HepG2 (cell line): ENCODE results near the gene PLEKHA8. TPM values are rescaled to one million over a fixed set of nuclear protein-coding genes. Genes with fewer than 3 reads are reported as not detected.

Experiments used
- ATAC-seq: fragments of 200-7000 bp; cut with Tn5 transposase; 3 replicates; pipeline ENCODE4 v1.9.1; 2020; ENCODE audit warnings: mild to moderate bottlenecking, moderate library complexity
- BruUV-seq: library from RNA; stranded (reverse); fragments of 400-500 nt; replicated peaks from 2 replicates; lab custom pipeline; 2021; lab: Mats Ljungman, UMichigan
- CTCF ChIA-PET: fragments of 300-600 bp; formaldehyde crosslinking; extraction: SDS; loops from one replicate; lab custom pipeline; 2021; ENCODE audit warnings: low total read pairs, inconsistent platforms, low intra/inter-chr PET ratio; lab: Yijun Ruan, JAX
- POLR2A ChIA-PET: fragments of 350-600 bp; sonication (Branson Sonifier 250); formaldehyde crosslinking; loops from one replicate; lab custom pipeline; 2020; ENCODE audit warnings: antibody characterized with exemption, inconsistent platforms; lab: Yijun Ruan, JAX
- DNase-seq: peaks from one replicate; pipeline ENCODE4 v3.0.0-alpha.2; 2015; ENCODE audit warnings: low spot score
- FAIRE-seq: peaks from 3 replicates; lab custom pipeline; 2011; peaks lifted over from hg19 to GRCh38; lab: Jason Lieb, UNC
- H2AFZ ChIP-seq: one replicate; pipeline ENCODE4 v1.6.1; 2011; ENCODE audit warnings: low read length, inconsistent platforms
- H3K27ac ChIP-seq: fragments of 300-600 bp; 3 replicates; pipeline ENCODE4 v1.8.0; 2011; ENCODE audit warnings: mixed run types, mild to moderate bottlenecking, mixed read lengths, low read length, inconsistent platforms; ENCODE audit not compliant: insufficient read depth; ENCODE audit errors: extremely low read length
- H3K27me3 ChIP-seq, 2 experiments: fragments of 200-600 bp in 1 of 2; 2 replicates in 1 of 2; 3 replicates in 1 of 2; pipeline versions ENCODE4 v1.6.0 to v1.8.0; 2011; ENCODE audit warnings: low read length in 2 of 2, mild to moderate bottlenecking in 2 of 2, moderate library complexity in 2 of 2, inconsistent platforms in 1 of 2; ENCODE audit not compliant: insufficient read depth in 2 of 2, control insufficient read depth in 1 of 2
- H3K36me3 ChIP-seq, 2 experiments: fragments of 200-600 bp in 1 of 2; replicated peaks in 1 of 2; 2 replicates in 1 of 2; 3 replicates in 1 of 2; pipeline versions ENCODE4 v1.5.1 to v1.8.0; 2011; ENCODE audit warnings: low read length in 2 of 2, inconsistent platforms in 1 of 2; ENCODE audit not compliant: insufficient read depth in 2 of 2, control insufficient read depth in 1 of 2
- H3K4me1 ChIP-seq: 2 replicates; pipeline ENCODE4 v1.5.1; 2012; ENCODE audit warnings: low read length, inconsistent platforms; ENCODE audit not compliant: insufficient read depth
- H3K4me2 ChIP-seq: 2 replicates; pipeline ENCODE4 v1.6.0; 2011; ENCODE audit warnings: low read depth, low read length, inconsistent platforms
- H3K4me3 ChIP-seq, 3 experiments: fragments of 200-600 bp in 1 of 3; sonication (generic), shearing (Covaris generic) in 1 of 3; replicated peaks in 1 of 3; 2 replicates each; pipeline ENCODE4 v1.5.1; 2011 to 2016; ENCODE audit warnings: low read length in 3 of 3, inconsistent platforms in 2 of 3, low read depth in 2 of 3, mild to moderate bottlenecking in 2 of 3, control low read depth in 1 of 3, mixed read lengths in 1 of 3; ENCODE audit not compliant: insufficient read depth in 1 of 3
- H3K79me2 ChIP-seq: one replicate; pipeline ENCODE4 v1.6.1; 2011; ENCODE audit warnings: low read length, inconsistent platforms; ENCODE audit not compliant: insufficient read depth
- H3K9ac ChIP-seq: 2 replicates; pipeline ENCODE4 v1.6.0; 2011; ENCODE audit warnings: mild to moderate bottlenecking, low read depth, low read length, inconsistent platforms; ENCODE audit not compliant: insufficient read depth
- H3K9me3 ChIP-seq: 2 replicates; pipeline ENCODE4 v1.5.1; 2012; ENCODE audit warnings: mild to moderate bottlenecking, low read length
- H4K20me1 ChIP-seq: 2 replicates; pipeline ENCODE4 v1.6.0; 2011; ENCODE audit warnings: inconsistent platforms, mild to moderate bottlenecking, low read length, moderate library complexity; ENCODE audit not compliant: insufficient read depth
- HOXA7 ChIP-seq: sonication (generic); formaldehyde crosslinking; IDR thresholded peaks from 2 replicates; pipeline ENCODE4 v1.8.1; 2022; ENCODE audit warnings: mild to moderate bottlenecking, missing genetic modification reagents, moderate library complexity
- WGBS: methylation state at CpG from one replicate; pipeline ENCODE4 v1.1.6; 2017; ENCODE audit warnings: low lambda C conversion rate; 5-methylcytosine and 5-hydroxymethylcytosine counted together
- in situ Hi-C: cut with HindIII; loops from 2 replicates; pipeline ENCODE4 v1.10.0; 2017; ENCODE audit warnings: low pct_unique_long_range_greater_than_20kb; ENCODE audit not compliant: extremely low pct_ligation_motif_present
- intact Hi-C: fragments of 100-400 bp; cut with micrococcal nuclease; formaldehyde crosslinking; loops from one replicate; pipeline ENCODE4 v1.10.0; 2022; ENCODE audit not compliant: unreplicated experiment
- polyA plus RNA-seq, 8 experiments: library from polyadenylated mRNA; depleted of rRNA in 3 of 8; stranded (reverse) in 7 of 8; unstranded in 1 of 8; fragments of >200 nt; fragmentation: Illumina TruSeq in 4 of 8; extraction: Trizol in 4 of 8; gene quantifications; 2 replicates each; pipeline versions ENCODE4 v1.2.1 to v1.2.3, GENCODE V29; 2011 to 2016; ENCODE audit warnings: low read depth in 4 of 8, missing spikeins in 1 of 8, mixed read lengths in 1 of 8; ENCODE audit not compliant: insufficient read depth in 1 of 8
- total RNA-seq, 5 experiments: library from RNA; depleted of rRNA; stranded (reverse); fragments of >200 nt; fragmentation: Illumina TruSeq; extraction: Trizol; gene quantifications; 2 replicates each; pipeline ENCODE4 v1.2.3, GENCODE V29; 2016; ENCODE audit warnings: low read depth in 1 of 5
- TF ChIP-seq, protein P1 (sequence below): sonication (generic); formaldehyde crosslinking; IDR thresholded peaks from 2 replicates; pipeline ENCODE4 v1.4.0; 2020; ENCODE audit warnings: missing genetic modification reagents
- TF ChIP-seq, protein P2 (sequence below): sonication (generic); formaldehyde crosslinking; IDR thresholded peaks from 2 replicates; pipeline ENCODE4 v1.5.1; 2020; ENCODE audit warnings: mild to moderate bottlenecking, missing genetic modification reagents

PLEKHA8 gene
- total and polyA plus RNA-seq, 2 of the 13 experiments (the other 11 are each of a cell fraction or from before 2014, with no cell fraction given): 12.5 to 26.4 TPM

DNA sequence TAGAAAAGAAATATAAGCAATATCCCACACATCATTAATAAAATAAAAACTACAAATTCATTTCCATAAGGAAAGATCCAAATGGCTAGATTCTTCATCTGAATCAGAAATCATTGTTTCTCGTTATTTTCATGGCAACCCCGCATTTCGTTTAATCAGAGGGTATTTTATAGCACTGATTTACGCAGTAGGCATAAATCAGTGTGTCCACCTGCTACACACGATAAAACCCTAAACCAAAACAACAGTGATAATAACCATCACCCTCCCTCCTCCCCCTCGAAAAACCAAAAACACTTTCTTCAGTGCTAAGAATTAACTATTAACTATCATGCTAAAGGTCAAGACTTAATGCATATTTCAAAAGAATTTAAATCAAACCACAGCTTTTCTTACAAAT is 18.2 kb upstream of the PLEKHA8 start:
- H3K36me3 ChIP-seq: peaks cover 3 to 7% of the 10 kb centered on the region in 2 experiments; a peak in 2 of 5 replicates
- intact Hi-C loops (no loop called here), in situ Hi-C loops (no loop called here)
- H3K4me3 ChIP-seq: no peak overlapping the region
- H2AFZ ChIP-seq: no peak overlapping the region
- no peak for FAIRE-seq
- no peak for DNase-seq
- H3K27ac ChIP-seq: no peak overlapping the region
- H3K4me2 ChIP-seq: no peak overlapping the region
- H3K79me2 ChIP-seq: no peaks in the 10 kb centered on the region
- H3K9ac ChIP-seq: no peak overlapping the region
- 0 out of 2 replicates have a peak, but pooled peaks cover 5% of the 10 kb centered on the region for H3K4me1 ChIP-seq
- no peaks in the 10 kb centered on the region for H4K20me1 ChIP-seq
- POLR2A ChIA-PET: no interaction called here
- WGBS: 90% methylated on average over 6 of the region's 6 CpGs
- H3K27me3 ChIP-seq: no peaks in the 10 kb centered on the region
- ATAC-seq: no peak
- CTCF ChIA-PET: no interaction called here
- no peaks in the 10 kb centered on the region for H3K9me3 ChIP-seq
- no TSS peak for BruUV-seq
- no peak for TF ChIP-seq HOXA7 (CRISPR knock-in tag)
- TF ChIP-seq, protein P1, sequence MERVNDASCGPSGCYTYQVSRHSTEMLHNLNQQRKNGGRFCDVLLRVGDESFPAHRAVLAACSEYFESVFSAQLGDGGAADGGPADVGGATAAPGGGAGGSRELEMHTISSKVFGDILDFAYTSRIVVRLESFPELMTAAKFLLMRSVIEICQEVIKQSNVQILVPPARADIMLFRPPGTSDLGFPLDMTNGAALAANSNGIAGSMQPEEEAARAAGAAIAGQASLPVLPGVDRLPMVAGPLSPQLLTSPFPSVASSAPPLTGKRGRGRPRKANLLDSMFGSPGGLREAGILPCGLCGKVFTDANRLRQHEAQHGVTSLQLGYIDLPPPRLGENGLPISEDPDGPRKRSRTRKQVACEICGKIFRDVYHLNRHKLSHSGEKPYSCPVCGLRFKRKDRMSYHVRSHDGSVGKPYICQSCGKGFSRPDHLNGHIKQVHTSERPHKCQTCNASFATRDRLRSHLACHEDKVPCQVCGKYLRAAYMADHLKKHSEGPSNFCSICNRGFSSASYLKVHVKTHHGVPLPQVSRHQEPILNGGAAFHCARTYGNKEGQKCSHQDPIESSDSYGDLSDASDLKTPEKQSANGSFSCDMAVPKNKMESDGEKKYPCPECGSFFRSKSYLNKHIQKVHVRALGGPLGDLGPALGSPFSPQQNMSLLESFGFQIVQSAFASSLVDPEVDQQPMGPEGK (CRISPR knock-in tag): no peak
- TF ChIP-seq, protein P2, sequence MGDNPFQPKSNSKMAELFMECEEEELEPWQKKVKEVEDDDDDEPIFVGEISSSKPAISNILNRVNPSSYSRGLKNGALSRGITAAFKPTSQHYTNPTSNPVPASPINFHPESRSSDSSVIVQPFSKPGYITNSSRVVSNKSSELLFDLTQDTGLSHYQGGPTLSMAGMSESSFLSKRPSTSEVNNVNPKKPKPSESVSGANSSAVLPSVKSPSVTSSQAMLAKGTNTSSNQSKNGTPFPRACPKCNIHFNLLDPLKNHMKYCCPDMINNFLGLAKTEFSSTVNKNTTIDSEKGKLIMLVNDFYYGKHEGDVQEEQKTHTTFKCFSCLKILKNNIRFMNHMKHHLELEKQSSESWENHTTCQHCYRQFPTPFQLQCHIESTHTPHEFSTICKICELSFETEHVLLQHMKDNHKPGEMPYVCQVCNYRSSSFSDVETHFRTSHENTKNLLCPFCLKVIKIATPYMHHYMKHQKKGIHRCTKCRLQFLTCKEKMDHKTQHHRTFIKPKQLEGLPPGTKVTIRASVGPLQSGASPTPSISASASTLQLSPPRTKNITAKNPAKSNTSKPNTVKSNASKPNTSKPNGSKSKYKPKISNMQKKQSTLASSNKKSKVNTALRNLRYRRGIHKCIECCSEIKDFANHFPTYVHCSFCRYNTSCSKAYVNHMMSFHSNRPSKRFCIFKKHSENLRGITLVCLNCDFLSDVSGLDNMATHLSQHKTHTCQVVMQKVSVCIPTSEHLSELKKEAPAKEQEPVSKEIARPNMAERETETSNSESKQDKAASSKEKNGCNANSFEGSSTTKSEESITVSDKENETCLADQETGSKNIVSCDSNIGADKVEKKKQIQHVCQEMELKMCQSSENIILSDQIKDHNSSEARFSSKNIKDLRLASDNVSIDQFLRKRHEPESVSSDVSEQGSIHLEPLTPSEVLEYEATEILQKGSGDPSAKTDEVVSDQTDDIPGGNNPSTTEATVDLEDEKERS (CRISPR knock-in tag): no peak
